ENCODE measurements around the gene ATG7.
A peak's percentile ranks its signal among the peaks of the same experiment; 100 is the strongest.

The ATG7 gene

DNA sequence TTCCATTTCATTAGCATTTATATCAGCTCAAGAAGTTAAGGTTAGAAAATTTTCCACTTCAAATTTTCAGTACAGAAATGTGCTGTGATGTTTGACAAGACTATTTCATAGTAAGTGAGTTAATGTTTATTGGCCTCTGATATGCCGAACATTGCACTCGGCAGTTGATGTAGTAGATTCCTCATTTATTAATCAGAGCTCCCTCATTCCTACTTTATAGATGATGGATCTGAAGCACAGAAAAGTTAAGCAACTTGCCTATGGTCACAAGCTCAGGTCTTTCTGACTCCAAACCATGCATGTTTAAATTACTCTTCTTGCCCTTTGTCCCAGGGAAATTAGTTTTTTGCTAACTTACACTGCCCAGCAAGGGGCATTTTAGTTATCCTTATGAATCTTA, 92.0 kb downstream of the ATG7 start:
- no peak for TF ChIP-seq ISL1 (CRISPR knock-in tag; IDR thresholded peaks at IDR 0.05)
- TF ChIP-seq PPARA (CRISPR knock-in tag; IDR thresholded peaks at IDR 0.05; ENCODE audit: borderline replicate concordance) = no peak
- TF ChIP-seq, protein P1, sequence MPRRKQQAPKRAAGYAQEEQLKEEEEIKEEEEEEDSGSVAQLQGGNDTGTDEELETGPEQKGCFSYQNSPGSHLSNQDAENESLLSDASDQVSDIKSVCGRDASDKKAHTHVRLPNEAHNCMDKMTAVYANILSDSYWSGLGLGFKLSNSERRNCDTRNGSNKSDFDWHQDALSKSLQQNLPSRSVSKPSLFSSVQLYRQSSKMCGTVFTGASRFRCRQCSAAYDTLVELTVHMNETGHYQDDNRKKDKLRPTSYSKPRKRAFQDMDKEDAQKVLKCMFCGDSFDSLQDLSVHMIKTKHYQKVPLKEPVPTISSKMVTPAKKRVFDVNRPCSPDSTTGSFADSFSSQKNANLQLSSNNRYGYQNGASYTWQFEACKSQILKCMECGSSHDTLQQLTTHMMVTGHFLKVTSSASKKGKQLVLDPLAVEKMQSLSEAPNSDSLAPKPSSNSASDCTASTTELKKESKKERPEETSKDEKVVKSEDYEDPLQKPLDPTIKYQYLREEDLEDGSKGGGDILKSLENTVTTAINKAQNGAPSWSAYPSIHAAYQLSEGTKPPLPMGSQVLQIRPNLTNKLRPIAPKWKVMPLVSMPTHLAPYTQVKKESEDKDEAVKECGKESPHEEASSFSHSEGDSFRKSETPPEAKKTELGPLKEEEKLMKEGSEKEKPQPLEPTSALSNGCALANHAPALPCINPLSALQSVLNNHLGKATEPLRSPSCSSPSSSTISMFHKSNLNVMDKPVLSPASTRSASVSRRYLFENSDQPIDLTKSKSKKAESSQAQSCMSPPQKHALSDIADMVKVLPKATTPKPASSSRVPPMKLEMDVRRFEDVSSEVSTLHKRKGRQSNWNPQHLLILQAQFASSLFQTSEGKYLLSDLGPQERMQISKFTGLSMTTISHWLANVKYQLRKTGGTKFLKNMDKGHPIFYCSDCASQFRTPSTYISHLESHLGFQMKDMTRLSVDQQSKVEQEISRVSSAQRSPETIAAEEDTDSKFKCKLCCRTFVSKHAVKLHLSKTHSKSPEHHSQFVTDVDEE (CRISPR knock-in tag; IDR thresholded peaks at IDR 0.05) = no peak
- no peak for TF ChIP-seq ZFP30 (CRISPR knock-in tag; IDR thresholded peaks at IDR 0.05)
- TF ChIP-seq SNAI2 (CRISPR knock-in tag; IDR thresholded peaks at IDR 0.05) = no peak
- no peak for TF ChIP-seq GLIS3 (CRISPR knock-in tag; IDR thresholded peaks at IDR 0.05)
- TF ChIP-seq, protein P2, sequence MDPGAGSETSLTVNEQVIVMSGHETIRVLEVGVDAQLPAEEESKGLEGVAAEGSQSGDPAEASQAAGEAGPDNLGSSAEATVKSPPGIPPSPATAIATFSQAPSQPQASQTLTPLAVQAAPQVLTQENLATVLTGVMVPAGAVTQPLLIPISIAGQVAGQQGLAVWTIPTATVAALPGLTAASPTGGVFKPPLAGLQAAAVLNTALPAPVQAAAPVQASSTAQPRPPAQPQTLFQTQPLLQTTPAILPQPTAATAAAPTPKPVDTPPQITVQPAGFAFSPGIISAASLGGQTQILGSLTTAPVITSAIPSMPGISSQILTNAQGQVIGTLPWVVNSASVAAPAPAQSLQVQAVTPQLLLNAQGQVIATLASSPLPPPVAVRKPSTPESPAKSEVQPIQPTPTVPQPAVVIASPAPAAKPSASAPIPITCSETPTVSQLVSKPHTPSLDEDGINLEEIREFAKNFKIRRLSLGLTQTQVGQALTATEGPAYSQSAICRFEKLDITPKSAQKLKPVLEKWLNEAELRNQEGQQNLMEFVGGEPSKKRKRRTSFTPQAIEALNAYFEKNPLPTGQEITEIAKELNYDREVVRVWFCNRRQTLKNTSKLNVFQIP (CRISPR knock-in tag; IDR thresholded peaks at IDR 0.05; ENCODE audit: borderline replicate concordance, low read depth) = no peak
- no peak for TF ChIP-seq ZFP3 (CRISPR knock-in tag; IDR thresholded peaks at IDR 0.05)
- TF ChIP-seq OSR1 (CRISPR knock-in tag; IDR thresholded peaks at IDR 0.05) = no peak
- no peak for TF ChIP-seq RARB (CRISPR knock-in tag; IDR thresholded peaks at IDR 0.05)
- TF ChIP-seq TOX (CRISPR knock-in tag; IDR thresholded peaks at IDR 0.05; ENCODE audit: borderline replicate concordance) = no peak
- TF ChIP-seq CSDC2 (CRISPR knock-in tag; IDR thresholded peaks at IDR 0.05) = no peak
- TF ChIP-seq ARNTL (CRISPR knock-in tag; IDR thresholded peaks at IDR 0.05; ENCODE audit: borderline replicate concordance, low read depth) = no peak
- no peak for TF ChIP-seq ZNF8 (CRISPR knock-in tag; IDR thresholded peaks at IDR 0.05)
- TF ChIP-seq, protein P3, sequence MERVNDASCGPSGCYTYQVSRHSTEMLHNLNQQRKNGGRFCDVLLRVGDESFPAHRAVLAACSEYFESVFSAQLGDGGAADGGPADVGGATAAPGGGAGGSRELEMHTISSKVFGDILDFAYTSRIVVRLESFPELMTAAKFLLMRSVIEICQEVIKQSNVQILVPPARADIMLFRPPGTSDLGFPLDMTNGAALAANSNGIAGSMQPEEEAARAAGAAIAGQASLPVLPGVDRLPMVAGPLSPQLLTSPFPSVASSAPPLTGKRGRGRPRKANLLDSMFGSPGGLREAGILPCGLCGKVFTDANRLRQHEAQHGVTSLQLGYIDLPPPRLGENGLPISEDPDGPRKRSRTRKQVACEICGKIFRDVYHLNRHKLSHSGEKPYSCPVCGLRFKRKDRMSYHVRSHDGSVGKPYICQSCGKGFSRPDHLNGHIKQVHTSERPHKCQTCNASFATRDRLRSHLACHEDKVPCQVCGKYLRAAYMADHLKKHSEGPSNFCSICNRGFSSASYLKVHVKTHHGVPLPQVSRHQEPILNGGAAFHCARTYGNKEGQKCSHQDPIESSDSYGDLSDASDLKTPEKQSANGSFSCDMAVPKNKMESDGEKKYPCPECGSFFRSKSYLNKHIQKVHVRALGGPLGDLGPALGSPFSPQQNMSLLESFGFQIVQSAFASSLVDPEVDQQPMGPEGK (CRISPR knock-in tag; IDR thresholded peaks at IDR 0.05; ENCODE audit: borderline replicate concordance) = no peak
- 0 out of 3 replicates have a peak, but pooled peaks have one; percentile 8 for ATAC-seq

DNA sequence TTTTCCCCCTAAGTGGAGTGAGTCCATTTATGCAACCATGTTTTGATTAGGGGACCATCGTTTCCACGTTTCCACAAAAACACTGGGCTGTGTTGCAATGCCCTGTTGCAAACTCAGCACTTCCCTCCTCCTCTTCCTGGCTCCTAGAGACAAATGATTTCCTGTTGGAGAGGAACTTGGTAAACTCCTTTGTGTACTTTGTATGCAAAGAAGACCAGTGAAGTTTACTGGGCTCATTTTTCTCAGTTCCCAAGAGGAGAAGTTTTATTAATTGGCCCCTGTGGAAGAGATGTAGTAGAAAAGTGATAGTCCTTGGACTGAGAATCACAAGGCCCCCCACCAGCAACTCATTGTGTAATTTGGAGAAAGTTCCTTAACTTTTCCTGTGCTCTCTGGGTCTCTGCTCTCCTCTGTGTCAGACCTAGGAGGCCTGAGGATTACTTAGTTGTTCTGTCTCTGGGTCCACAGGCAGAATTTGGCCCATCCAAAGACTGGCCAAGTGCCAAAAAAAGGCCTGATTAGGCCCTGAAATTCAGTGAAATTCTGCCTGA, 95.0 kb downstream of the ATG7 start:
- ATAC-seq = no peak
- TF ChIP-seq ZNF70 (CRISPR knock-in tag; IDR thresholded peaks at IDR 0.05) (no peak), OSR1 (CRISPR knock-in tag; IDR thresholded peaks at IDR 0.05) (no peak), TCF4 (CRISPR knock-in tag; IDR thresholded peaks at IDR 0.05; ENCODE audit: borderline replicate concordance) (no peak), TOX (CRISPR knock-in tag; IDR thresholded peaks at IDR 0.05; ENCODE audit: borderline replicate concordance) (no peak), ESRRG (CRISPR knock-in tag; IDR thresholded peaks at IDR 0.05) (no peak), ZNF565 (CRISPR knock-in tag; conservative IDR thresholded peaks at IDR 0.05; ENCODE audit: low read depth) (no peak), ZFP30 (CRISPR knock-in tag; IDR thresholded peaks at IDR 0.05) (no peak), ISL1 (CRISPR knock-in tag; IDR thresholded peaks at IDR 0.05) (no peak), CSDC2 (CRISPR knock-in tag; IDR thresholded peaks at IDR 0.05) (no peak), ZC3H10 (CRISPR knock-in tag; IDR thresholded peaks at IDR 0.05) (no peak)
- TF ChIP-seq, protein P2 (CRISPR knock-in tag; IDR thresholded peaks at IDR 0.05; ENCODE audit: borderline replicate concordance, low read depth) = no peak

DNA sequence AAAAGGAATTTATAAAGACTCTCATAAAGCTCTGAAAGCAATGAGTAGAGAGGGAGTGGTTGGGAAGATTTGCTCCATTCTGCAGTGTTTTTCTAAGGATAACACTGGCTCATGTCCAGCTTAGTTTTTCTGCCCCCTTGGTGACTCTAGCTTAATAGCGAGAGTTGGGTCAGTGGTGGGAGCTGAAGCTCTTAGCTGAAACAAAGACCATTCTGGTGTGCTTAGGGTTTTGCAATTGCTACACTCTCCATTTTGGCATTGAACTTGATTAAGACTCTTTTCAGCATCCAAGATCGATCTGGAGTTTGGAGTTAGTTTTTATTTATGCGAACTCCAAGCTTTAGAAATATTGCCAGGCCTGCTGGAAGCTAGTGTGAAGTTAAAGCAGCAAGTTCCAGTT, 98.0 kb downstream of the ATG7 start:
- TF ChIP-seq, protein P2 (CRISPR knock-in tag; IDR thresholded peaks at IDR 0.05; ENCODE audit: borderline replicate concordance, low read depth) = no peak
- no peak for TF ChIP-seq ZNF8 (CRISPR knock-in tag; IDR thresholded peaks at IDR 0.05)
- TF ChIP-seq ZNF565 (CRISPR knock-in tag; conservative IDR thresholded peaks at IDR 0.05; ENCODE audit: low read depth) = no peak
- TF ChIP-seq ZC3H10 (CRISPR knock-in tag; IDR thresholded peaks at IDR 0.05) = no peak
- no peak for TF ChIP-seq ISL1 (CRISPR knock-in tag; IDR thresholded peaks at IDR 0.05)
- TF ChIP-seq TCF4 (CRISPR knock-in tag; IDR thresholded peaks at IDR 0.05; ENCODE audit: borderline replicate concordance) = no peak
- no peak for ATAC-seq
